HL-60 (cell line): ENCODE measurements around the gene C2orf72.

Source experiments
- DNase-seq, 2 experiments: peaks; one replicate each; pipeline ENCODE4 v3.0.0-alpha.2; 2010 to 2020; ENCODE audit warnings: low read depth in 1 of 2, low spot score in 1 of 2
- H3K27ac ChIP-seq: fragments of 250-450 bp; sonication (Bioruptor Pico); replicated peaks from 2 replicates; pipeline ENCODE4 v1.5.1; 2020; ENCODE audit warnings: mild to moderate bottlenecking, moderate library complexity
- H3K27me3 ChIP-seq: fragments of 250-450 bp; sonication (Bioruptor Pico); 2 replicates; pipeline ENCODE4 v1.5.1; 2021; ENCODE audit warnings: mild to moderate bottlenecking, moderate library complexity; ENCODE audit not compliant: insufficient read depth, poor library complexity, severe bottlenecking
- H3K4me3 ChIP-seq: replicated peaks from 2 replicates; pipeline ENCODE4 v1.5.1; 2011; ENCODE audit warnings: mild to moderate bottlenecking, control low read depth, low read length; ENCODE audit not compliant: insufficient read depth
- CTCF ChIP-seq: IDR thresholded peaks from one replicate; pipeline ENCODE4 v1.5.1; 2011; ENCODE audit warnings: low read length, control low read depth, inconsistent platforms; ENCODE audit not compliant: insufficient read depth
- GABPA ChIP-seq: IDR thresholded peaks from 2 replicates; pipeline ENCODE4 v1.6.1; 2012; ENCODE audit warnings: low read depth
- POLR2AphosphoS5 ChIP-seq: IDR thresholded peaks from 2 replicates; pipeline ENCODE4 v1.6.1; 2012; ENCODE audit warnings: low read depth
- REST ChIP-seq: IDR thresholded peaks from 2 replicates; pipeline ENCODE4 v1.6.1; 2012; ENCODE audit warnings: low read depth; ENCODE audit not compliant: insufficient replicate concordance
- SPI1 ChIP-seq: IDR thresholded peaks from 2 replicates; pipeline ENCODE4 v1.6.1; 2012; ENCODE audit warnings: low read depth, mild to moderate bottlenecking, borderline replicate concordance

C2orf72 gene

GRCh38 chr2:231015478-231015877, 21.8 kb upstream of the C2orf72 start:
- DNase-seq = no peak
- TF ChIP-seq SPI1 (no peak), REST (no peak), CTCF (no peak), GABPA (no peak), POLR2AphosphoS5 (no peak)
- Histone ChIP-seq H3K27me3 (no peaks in the 10 kb centered on the region), H3K27ac (no peak overlapping the region), H3K4me3 (no peak overlapping the region)

- no peak for DNase-seq
- Histone ChIP-seq H3K4me3 (no peak overlapping the region), H3K27me3 (no peaks in the 10 kb centered on the region), H3K27ac (no peak overlapping the region)
- TF ChIP-seq CTCF = no peak
- TF ChIP-seq SPI1 = no peak
Observed at GRCh38 chr2:231015926-231016325, 21.4 kb upstream of the C2orf72 start.

- peak in 1 of 2 experiments; percentile 21 for DNase-seq
- no peak overlapping the region for H3K27ac ChIP-seq
- H3K27me3 ChIP-seq = no peaks in the 10 kb centered on the region
- H3K4me3 ChIP-seq = no peak overlapping the region
- TF ChIP-seq GABPA (no peak), CTCF (no peak), SPI1 (no peak), REST (no peak), POLR2AphosphoS5 (no peak)
Observed at GRCh38 chr2:231016566-231017230, 20.6 kb upstream of the C2orf72 start.

- Histone ChIP-seq H3K27ac (no peak overlapping the region), H3K27me3 (no peaks in the 10 kb centered on the region), H3K4me3 (no peak overlapping the region)
- DNase-seq = no peak
- no peak for TF ChIP-seq POLR2AphosphoS5
- TF ChIP-seq SPI1 = no peak
- TF ChIP-seq REST = no peak
- TF ChIP-seq GABPA = no peak
- TF ChIP-seq CTCF = no peak
Observed at GRCh38 chr2:231017231-231017598, 20.1 kb upstream of the C2orf72 start.
